ENCODE data around the gene HIRA.
"Not testable (repeated sequence)": the region's sequence is repeated elsewhere in the genome, so short reads cannot be mapped to it uniquely, and the experiment has no call there.

HIRA gene

DNA sequence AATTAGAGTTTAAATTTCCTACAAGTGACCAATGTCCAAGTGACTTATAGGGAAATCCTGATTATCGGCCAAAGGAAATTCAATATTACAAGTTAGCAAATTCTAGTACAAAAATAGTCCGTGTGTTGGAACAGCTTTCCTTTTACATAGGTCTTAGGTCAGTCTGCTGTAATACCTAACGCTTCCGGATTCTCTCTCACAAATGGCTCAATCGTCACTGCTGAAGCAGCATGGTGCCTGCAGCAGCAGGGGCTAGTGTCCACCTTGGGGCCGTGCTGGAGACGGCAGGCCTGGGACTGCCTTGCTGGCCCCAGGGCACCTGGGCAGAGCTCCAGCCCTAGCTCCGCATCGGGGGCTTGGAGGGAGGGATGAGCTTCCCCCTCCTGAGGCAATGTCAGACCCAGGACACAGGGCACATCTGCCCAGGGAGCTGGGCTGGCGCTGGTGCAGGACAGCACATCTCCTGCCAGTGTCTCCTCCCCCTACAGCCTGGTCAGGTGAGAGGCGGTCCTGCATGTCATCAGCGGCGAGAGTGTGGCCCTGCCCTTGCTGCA, 100.6 kb downstream of the HIRA start:
- no peak overlapping the region for H3K4me3 ChIP-seq (ENCODE audit: low read depth, low read length)
- TF ChIP-seq, protein P1, sequence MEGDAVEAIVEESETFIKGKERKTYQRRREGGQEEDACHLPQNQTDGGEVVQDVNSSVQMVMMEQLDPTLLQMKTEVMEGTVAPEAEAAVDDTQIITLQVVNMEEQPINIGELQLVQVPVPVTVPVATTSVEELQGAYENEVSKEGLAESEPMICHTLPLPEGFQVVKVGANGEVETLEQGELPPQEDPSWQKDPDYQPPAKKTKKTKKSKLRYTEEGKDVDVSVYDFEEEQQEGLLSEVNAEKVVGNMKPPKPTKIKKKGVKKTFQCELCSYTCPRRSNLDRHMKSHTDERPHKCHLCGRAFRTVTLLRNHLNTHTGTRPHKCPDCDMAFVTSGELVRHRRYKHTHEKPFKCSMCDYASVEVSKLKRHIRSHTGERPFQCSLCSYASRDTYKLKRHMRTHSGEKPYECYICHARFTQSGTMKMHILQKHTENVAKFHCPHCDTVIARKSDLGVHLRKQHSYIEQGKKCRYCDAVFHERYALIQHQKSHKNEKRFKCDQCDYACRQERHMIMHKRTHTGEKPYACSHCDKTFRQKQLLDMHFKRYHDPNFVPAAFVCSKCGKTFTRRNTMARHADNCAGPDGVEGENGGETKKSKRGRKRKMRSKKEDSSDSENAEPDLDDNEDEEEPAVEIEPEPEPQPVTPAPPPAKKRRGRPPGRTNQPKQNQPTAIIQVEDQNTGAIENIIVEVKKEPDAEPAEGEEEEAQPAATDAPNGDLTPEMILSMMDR (conservative IDR thresholded peaks at IDR 0.05; ENCODE audit: low read depth, low read length): no peak
- DNase-seq (ENCODE audit: low read depth): no peak

DNA sequence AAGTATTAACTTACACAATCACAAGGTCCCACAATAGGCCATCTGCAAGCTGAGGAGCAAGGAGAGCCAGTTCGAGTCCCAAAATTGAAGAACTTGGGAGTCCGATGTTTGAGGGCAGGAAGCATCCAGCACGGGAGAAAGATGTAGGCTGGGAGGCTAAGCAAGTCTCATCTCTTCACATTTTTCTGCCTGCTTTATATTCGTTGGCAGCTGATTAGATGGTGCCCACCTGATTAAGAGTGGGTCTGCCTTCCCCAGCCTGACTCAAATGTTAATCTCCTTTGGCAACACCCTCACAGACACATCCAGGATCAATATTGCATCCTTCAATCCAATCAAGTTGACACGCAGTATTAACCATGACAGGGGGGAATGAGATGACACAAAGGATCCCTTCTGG, 101.3 kb downstream of the HIRA start:
- not testable (repeated sequence) for H3K4me3 ChIP-seq (ENCODE audit: low read depth, low read length); DNase-seq (ENCODE audit: low read depth)

DNA sequence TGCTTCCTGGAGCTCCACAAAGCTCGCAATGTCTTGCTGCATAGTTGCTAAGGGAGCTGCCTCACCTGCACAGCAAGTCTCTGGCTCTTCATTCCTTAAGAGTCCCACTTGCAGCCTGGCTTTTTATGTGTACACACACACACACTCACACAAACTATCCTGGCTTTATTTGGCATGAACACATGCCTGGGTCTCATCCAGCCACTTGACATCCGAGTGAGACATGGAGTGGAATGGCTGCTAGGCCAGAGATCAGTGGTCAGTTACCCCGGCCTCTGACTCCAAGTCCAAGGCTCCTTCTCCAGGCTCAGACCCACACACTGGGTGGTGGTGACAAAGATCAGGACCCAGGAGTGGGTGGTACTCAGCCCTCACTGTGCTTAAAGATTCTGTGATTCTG, 102.1 kb downstream of the HIRA start:
- DNase-seq (ENCODE audit: low read depth): no peak
- TF ChIP-seq, protein P1 (conservative IDR thresholded peaks at IDR 0.05; ENCODE audit: low read depth, low read length): no peak
- H3K4me3 ChIP-seq (ENCODE audit: low read depth, low read length): no peak overlapping the region

DNA sequence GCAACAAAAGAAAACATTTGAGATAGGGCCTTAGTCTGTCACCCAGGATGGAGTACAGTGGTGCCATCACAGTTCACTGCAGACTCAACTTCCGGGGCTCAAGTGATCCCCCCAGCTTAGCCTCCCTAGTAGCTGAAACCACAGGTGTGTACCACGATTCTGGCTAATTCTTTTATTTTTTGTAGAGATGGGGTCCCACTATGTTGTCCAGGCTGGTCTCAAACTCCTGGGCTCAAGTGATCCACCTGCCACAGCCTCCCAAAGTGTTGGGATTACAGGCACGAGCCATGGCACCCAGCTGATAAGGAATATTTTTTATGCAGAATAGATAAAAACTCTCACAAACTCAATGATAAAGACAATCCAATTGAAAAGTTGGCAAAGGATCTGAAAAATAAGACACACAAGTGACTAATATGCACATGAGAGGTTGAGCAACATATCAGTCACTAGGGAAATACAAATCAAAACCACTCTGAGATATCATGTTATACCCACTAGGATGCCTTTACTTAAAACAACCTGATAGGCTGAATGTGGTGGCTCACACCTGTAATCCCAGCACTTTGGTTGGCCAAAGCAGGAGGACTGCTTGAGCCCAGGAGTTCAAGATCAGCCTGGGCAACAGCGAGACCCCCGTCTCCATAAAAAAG, 106.1 kb downstream of the HIRA start:
- TF ChIP-seq, protein P1 (conservative IDR thresholded peaks at IDR 0.05; ENCODE audit: low read depth, low read length): no peak
- H3K4me3 ChIP-seq (ENCODE audit: low read depth, low read length): no peak overlapping the region
- DNase-seq (ENCODE audit: low read depth): peak; percentile 74

DNA sequence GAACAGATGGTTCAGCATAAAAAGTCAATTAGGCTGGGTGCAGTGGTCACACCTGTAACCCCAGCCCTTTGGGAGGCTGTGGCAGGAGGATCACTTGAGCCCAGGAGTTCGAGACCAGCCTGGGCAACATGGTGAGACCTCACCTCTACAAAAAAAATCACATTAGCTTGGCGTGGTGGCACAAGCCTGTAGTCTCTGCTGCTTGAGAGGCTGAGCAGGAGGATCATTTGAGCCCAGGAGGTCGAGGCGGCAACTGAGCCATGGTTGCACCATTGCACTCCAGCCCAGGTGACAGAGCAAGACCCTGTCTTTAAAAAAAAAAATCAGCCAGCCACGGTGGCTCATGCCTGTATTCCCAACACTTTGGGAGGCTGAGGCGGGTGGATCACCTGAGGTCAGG, 108.1 kb downstream of the HIRA start:
- H3K4me3 ChIP-seq (ENCODE audit: low read depth, low read length); DNase-seq (ENCODE audit: low read depth): not testable (repeated sequence)

DNA sequence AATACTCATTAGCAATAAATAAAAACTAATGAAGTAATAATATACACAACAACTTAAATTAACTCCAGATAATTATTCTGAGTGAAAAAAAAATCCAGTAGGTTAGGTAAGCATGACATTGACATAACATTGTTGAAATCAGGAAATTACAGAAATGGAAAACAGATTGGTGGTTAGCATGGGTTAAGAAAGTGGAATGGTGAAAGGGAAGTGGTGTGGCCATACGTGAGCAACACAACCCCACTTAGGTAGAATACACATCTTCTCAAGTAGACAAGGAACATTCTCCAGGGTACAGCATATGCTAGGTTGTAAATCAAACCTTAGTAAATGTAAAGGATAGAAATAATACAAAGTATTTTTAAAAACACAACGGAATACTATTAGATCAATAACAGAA, 109.8 kb downstream of the HIRA start:
- H3K4me3 ChIP-seq (ENCODE audit: low read depth, low read length): no peak overlapping the region
- TF ChIP-seq, protein P1 (conservative IDR thresholded peaks at IDR 0.05; ENCODE audit: low read depth, low read length): no peak
- DNase-seq (ENCODE audit: low read depth): no peak

DNA sequence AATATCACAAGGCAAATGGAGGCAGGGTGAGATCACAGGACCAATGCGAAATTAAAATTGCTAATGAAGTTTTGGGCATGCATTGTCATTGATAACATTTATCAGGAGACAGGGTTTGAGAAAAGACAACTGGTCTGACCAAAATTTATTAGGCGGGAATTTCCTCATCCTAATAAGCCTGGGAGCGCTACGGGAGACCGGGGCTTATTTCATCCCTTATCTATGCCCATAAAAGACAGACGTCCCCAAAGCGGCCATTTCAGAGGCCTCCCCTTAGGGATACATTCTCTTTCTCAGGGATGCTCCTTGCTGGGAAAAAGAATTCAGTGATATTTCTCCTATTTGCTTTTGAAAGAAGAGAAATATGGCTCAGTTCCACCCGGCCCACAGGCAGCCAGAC, 111.4 kb downstream of the HIRA start:
- not testable (repeated sequence) for H3K4me3 ChIP-seq (ENCODE audit: low read depth, low read length); DNase-seq (ENCODE audit: low read depth)

DNA sequence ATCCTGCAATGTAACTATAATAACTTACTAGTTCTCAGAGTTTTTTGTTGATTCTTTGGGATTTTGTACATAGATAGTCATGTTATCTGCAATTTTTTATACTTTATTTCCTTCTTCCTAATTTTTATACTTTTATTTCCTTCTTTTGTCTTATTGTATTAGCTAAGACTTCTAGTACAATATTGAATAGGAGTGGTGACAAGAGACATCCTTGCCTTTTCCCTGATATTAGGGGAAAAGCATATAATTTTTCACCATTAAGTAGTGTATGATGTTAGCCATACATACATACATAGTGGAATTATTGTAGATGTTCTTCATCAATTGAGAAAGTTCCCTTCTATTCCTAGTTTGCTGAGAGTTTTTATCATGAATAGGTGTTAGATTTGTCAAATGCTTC, 112.3 kb downstream of the HIRA start:
- DNase-seq (ENCODE audit: low read depth): no peak

More for the DNA sequence above, 112.3 kb downstream of the HIRA start:
- H3K4me3 ChIP-seq (ENCODE audit: low read depth, low read length): no peak overlapping the region
- TF ChIP-seq, protein P1 (conservative IDR thresholded peaks at IDR 0.05; ENCODE audit: low read depth, low read length): no peak

Data from choroid plexus epithelial cell (primary cell).